DMS 273 (cell line): ENCODE measurements around the gene LRRTM1.
A peak's percentile ranks its signal among the peaks of the same experiment; 100 is the strongest.

Experiments
- DNase-seq: peaks from one replicate; lab custom pipeline; 2025; ENCODE audit not compliant: unreplicated experiment; lab: John Stamatoyannopoulos, UW

Gene LRRTM1

GRCh38 chr2:80303909-80304837, at the start of gene LRRTM1:
TSS of gene LRRTM1 (minus strand) at chr2:80304752. CDS start at chr2:80303819, 933 bp downstream.
- DNase-seq, result peak; percentile 55

GRCh38 chr2:80351231-80351630, 46.7 kb upstream of the LRRTM1 start:
- DNase-seq, result no peak

DNA sequence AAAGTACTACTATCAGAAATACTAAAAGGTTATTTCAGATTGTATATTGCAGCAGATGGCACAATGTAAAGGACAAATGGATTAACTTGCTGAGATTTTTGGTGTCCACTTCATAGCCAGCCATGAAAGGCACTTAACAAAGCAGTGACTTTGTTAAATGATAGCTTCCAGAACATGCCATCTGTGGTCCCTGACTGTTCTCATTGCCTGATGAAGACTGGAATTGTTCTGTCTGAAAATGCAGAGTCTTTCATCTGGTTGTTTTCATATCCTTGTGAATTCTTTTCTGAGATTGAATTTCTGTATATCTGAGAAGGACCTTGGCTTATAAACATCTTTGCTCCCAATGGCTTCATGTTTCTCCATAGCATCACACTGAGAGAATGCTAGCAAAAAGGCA, 44.4 kb upstream of the LRRTM1 start:
- no peak for DNase-seq

DNA sequence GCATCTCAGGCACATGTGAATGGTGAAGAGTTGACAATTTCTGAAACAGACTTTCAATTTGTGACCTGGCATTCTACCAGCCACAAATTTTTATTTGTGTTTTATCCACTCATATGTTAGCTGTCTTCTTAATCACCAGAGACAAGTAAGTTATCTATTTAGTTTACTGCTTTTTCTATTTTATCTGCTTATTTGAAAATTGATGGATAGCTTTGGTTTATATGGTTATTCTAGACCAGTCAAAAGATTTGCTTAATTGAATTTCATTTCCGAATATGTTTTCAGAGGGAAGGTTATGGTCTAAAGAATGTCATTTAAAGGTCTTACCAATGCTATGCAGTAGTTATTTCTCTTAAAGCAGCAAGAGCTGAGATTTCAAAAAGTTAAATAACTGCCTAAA, 43.5 kb upstream of the LRRTM1 start:
- no peak for DNase-seq

DNA sequence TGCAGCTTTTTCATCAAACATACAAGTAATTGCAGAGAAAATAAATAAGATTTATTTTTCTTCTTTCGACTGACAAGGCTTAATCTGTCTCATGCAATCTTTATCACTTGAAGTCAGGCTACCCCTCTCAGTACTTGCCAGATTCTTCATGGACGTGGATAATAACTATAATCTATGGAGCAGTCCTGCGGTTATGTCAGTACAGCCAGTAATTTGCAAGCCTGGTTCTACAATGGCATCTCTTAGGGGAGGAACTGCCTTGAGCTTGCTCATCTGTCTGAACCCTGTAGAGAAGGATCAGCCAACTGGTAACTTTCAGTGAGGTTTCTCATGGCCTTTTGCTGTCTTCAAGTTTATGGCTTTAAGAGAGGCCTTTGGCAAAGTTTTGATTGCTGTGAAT, 35.5 kb upstream of the LRRTM1 start:
- no peak for DNase-seq

GRCh38 chr2:80338794-80339193, 34.2 kb upstream of the LRRTM1 start:
- DNase-seq, result no peak

- no peak for DNase-seq
Observed at GRCh38 chr2:80335411-80335810, 30.9 kb upstream of the LRRTM1 start.

DNA sequence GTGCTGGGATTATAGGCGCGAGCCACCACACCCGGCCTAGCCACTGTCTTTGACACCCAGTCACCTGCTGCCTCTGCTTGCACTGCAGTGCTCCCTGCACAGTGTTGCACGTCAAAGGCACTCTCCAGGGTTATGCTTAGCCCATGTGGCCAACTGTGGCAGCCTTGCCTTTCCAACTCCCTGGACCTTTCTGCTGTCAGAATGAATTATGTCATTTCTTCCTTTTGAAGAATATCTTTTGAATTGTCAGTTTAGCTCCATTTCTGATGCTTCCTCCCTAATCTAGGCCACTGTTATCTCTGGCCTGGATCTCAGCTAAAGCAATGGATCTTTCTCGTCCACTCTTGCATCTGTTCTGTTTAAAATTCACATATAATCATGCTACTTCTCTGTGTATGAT, 29.3 kb upstream of the LRRTM1 start:
- DNase-seq, result no peak

- no peak for DNase-seq
Observed at GRCh38 chr2:80330527-80331450, 26.2 kb upstream of the LRRTM1 start.

DNA sequence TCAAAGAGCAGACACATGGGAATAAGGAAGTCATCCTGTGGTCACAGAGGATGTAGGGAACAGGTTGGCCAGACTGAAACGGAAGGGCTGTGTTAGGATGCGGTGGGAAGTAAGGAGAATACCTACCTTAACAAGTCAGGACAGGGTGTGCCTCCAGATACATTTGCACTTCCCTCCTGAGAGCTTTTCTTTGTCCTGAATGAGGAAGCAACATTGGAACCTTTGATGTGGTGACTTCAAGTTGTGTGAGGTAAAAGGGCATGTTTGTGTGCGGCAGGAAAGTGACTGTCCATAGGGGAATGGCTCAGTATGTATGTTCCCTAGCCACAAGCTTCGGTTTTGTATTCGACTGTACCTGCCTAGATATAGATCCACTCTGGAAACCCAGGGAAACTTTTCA, 24.9 kb upstream of the LRRTM1 start:
- no peak for DNase-seq

DNA sequence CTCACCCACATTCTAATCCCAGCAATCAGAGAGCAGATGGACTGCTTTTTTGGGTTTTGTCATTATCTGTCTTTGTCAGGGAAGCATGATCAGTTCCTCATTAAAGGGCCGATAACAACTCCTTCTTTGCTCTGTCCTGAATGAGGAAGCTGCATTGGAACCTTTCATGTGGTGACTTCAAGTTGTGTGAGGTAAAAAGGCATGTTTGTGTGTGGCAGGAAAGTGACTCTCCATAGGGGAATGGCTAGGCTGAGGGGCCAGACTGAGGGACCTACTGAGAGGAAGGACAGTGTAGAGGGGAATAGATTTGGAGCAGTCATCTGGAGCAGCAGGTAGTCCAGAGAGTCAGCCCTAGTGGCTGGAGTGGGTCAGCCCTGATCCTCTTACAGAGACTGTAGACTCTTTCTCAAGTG, 23.6 kb upstream of the LRRTM1 start:
- no peak for DNase-seq

DNA sequence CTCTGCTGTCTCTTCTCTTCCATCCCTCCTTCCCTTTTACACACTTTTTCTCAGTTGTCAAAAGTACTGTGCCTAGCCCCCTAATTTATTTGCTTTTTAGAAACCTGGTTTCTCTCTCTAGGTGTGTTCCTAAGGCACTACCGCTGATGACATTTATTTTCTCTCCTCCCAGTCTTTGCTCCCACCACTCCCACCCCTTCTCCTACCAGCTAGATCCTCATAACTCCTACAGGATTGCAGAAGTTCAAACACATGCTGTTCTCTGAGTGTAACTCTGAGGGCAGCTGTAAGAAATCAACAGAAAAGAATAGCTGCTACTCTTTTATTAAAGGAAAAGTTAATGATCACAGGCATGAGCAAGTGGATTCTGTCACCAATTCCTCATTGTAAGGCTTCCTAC, 22.3 kb upstream of the LRRTM1 start:
- DNase-seq, result no peak

- DNase-seq, result peak; percentile 55
Observed at GRCh38 chr2:80326214-80326613, 21.7 kb upstream of the LRRTM1 start.

DNA sequence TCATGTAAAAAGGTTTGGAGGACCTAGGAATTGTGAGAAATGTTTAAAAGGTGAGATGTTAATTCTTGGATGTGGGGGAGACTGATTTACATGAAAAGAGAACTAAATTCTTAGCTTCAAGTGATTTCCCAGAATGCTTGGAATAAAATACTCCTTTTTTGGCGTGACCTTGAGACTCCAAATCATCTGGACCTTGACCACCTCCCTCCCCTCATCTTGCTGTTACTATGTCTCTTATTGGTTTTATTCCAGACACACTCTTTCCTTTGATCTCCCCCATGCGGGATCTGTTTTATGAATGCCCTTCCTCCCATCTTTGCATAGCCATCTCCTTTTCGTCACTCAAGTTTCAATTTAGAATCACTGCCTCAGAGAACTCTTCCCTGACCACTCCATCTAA, 20.0 kb upstream of the LRRTM1 start:
- no peak for DNase-seq

- no peak for DNase-seq
Observed at GRCh38 chr2:80323610-80324009, 19.1 kb upstream of the LRRTM1 start.

DNA sequence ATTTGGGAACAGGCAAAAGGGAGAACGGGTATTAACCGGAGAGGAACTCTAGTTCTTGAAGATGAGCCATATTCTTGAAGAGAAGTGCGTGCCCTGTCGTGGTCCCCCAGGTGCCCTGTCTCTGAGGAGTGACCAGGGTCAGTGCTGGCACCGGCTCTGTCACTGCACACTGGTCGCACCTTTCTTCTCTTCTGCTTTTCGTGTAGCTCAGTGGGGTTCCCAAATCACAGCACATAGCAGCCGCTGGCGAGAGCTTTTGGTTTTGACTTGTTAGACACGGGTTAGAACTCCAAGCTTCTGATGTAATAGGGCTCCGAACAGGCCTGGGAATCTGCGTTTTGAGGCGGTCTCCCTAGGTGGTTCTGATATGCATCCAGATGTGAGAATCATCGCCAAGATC, 18.4 kb upstream of the LRRTM1 start:
- no peak for DNase-seq

DNA sequence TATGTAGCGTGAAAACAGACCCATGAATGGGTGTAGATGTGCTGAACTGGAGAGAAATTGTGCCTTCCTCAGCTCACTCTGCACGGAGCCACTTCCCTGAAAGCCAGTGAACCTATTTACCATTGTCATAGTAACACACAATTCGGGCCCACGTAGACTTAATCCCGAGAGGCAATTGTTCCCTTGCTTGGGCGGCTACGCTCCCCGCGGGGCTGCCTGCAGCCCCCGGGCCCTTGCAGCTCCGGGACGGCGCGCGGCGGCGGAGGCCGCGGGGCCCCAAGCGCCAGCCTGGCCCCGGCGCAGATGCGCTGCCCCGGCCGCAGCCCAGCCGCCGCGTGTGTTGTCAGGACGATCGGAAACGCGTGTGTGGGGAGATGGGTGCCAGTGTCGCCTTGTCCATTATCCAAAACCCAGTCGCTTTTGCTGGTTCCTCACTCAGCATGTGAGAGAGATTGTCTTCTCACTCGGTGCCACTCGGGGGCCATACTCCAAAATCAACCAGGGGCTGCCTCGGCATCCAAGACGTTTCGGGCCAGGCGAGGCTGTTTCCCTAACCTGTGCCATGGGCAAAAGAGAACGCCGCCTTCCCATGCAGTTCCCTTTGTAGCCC, 17.9 kb upstream of the LRRTM1 start:
- no peak for DNase-seq

DNA sequence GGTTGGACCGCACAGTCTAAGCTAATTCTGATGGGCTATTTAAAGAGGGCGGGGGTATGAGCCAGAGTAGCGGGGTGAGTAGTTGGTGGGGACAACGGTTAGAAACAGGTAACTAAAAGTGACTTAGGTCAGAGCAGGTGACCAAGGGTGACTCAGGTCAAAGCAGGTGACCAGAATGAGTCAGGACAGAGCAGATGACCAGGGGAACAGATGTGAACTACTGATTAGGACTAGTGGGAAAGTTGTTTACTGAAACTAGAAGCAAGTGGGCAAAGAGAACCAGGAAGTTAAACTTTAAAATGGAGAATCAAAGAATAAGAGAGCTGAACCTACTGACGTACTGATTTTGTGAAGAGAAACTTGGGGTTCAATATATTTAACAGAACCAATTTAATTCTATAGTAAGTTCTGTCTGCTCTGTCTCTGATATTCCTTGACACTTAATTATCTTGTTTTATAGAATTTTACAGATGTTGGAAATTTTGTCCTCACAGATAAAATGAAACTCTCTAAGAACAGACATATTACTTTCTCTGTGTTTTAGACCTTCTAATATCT, 7.8 kb upstream of the LRRTM1 start:
- DNase-seq, result no peak

DNA sequence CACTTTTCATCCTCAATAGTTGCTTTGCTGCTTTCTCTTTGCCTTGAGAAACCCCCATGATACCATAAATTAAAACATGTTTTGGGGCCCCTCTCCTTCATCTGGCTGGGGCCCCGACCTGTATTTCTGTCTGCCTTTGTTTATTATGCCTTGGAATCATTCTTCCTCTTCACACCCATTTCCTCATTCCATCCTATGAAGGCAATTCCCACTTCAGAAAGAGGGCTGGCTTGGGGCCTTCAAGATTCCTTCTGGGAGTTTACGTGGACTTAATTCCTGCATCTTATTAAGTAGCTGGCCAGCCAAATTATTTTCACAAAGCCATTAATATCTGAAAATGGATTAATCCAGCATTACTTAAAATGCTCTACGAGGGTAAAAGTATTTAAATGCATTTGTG, 6.8 kb upstream of the LRRTM1 start:
- DNase-seq, result no peak

GRCh38 chr2:80303006-80303908, 1.3 kb downstream of the LRRTM1 start:
- DNase-seq, result no peak
